Measurements from ENCODE around the gene ACSM3. TPM values are rescaled to one million over a fixed set of nuclear protein-coding genes. Genes with fewer than 3 reads are reported as not detected.

Gene ACSM3
- total and polyA plus RNA-seq, 2 experiments from 2014 or later = 0.65 to 1.7 TPM

DNA sequence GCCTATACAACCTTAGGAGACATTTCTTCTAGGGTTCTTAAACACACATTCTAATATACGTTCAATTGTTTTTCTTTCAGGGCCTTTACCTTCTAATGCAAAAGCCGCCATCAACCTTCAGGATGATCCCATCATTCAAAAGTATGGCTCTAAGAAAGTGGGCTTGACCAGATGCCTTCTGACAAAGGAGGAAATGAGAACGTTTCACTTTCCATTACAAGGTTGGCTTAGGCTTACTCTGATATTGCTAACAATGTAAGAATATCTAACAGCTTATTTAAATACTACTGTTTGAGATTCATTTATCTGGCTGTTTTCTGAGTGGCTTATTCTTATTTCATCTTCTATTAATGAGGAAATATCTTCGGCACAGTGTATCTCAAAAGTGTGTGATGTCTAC is 57.9 kb downstream of the ACSM3 start:
- H3K36me3 ChIP-seq (ENCODE audit: low read depth) = no peaks in the 10 kb centered on the region; the same call in 1 of the 2 replicates
- no peak for DNase-seq
- in situ Hi-C loops (cut with MboI) = no loop called here
- no peaks in the 10 kb centered on the region for H3F3A ChIP-seq (ENCODE audit: insufficient read depth)
- H3K4me3 ChIP-seq = no peak overlapping the region
- H2AFZ ChIP-seq = no peak overlapping the region
- no peak overlapping the region for H3K9ac ChIP-seq
- no peaks in the 10 kb centered on the region for H3K9me3 ChIP-seq (ENCODE audit: low read depth)
- H3K4me2 ChIP-seq (ENCODE audit: unreplicated experiment) = no peak overlapping the region
- H4K20me1 ChIP-seq (ENCODE audit: insufficient read depth) = no peaks in the 10 kb centered on the region
- H3K4me1 ChIP-seq (ENCODE audit: insufficient read depth) = no peaks in the 10 kb centered on the region
- no peaks in the 10 kb centered on the region for H3K79me2 ChIP-seq (ENCODE audit: insufficient read depth)
- 83 to 88% methylated on average over 4 of the region's 4 CpGs for WGBS, 2 experiments (ENCODE audit: low coverage in 1 of 2, low lambda C conversion rate in 2 of 2, missing lambda C conversion rate in 2 of 2)
- no peak for TF ChIP-seq EZH2phosphoT487 (IDR thresholded peaks at IDR 0.05; ENCODE audit: insufficient read depth, low read depth)
- no peaks in the 10 kb centered on the region for H3K27me3 ChIP-seq (replicated peaks; ENCODE audit: insufficient read depth)
- H3K27ac ChIP-seq = no peak overlapping the region
- H3K9me2 ChIP-seq (ENCODE audit: insufficient read depth) = no peaks in the 10 kb centered on the region

DNA sequence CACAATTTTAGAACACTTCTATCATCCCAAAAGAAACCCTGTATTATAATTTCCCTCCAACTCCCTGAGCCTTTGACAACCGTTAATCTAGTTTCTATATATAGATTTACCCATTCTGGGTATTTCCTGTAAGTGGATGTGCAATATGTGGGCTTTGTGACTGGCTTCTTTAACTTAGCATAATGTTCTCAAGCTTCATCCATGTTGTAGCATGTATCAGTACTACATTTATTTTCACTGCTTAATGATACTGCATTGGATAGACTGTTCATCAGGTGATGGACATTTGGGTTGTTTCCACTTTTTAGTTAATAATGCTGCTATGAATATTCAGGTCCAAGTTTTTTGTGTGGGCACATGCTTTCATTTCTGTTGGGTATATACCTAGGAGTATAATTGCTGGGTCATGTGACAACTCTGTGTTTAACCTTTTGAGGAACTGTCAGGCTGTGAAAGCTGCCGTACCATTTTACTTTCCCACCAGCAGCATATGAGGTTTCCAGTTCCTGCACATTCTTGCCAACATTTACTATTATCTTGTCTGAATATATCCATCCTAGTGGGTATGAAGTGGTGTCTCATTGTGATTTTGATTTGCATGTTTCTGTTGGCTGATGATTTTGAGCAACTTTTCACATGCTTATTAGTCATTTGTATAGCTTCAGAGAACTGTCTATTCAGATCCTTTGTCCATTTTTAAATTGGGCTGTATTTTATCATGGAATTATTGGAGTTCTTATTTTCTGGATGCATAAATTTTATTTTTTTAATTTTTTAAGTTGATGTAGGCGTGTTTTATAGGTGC is 58.9 kb downstream of the ACSM3 start:
- Histone ChIP-seq H3K36me3 (ENCODE audit: low read depth) (peaks cover 7% of the 10 kb centered on the region; the same call in 1 of the 2 replicates), H3K27ac (no peak overlapping the region), H4K20me1 (ENCODE audit: insufficient read depth) (no peaks in the 10 kb centered on the region), H3F3A (ENCODE audit: insufficient read depth) (no peaks in the 10 kb centered on the region), H3K4me3 (no peak overlapping the region), H2AFZ (no peak overlapping the region), H3K4me1 (ENCODE audit: insufficient read depth) (no peaks in the 10 kb centered on the region), H3K9me2 (ENCODE audit: insufficient read depth) (no peaks in the 10 kb centered on the region), H3K27me3 (replicated peaks; ENCODE audit: insufficient read depth) (no peaks in the 10 kb centered on the region), H3K79me2 (ENCODE audit: insufficient read depth) (no peaks in the 10 kb centered on the region), H3K9ac (no peak overlapping the region), H3K9me3 (ENCODE audit: low read depth) (no peaks in the 10 kb centered on the region), H3K4me2 (ENCODE audit: unreplicated experiment) (no peak overlapping the region)
- no peak for DNase-seq
- in situ Hi-C loops (cut with MboI) = no loop called here
- 99% methylated on average over 3 of the region's 3 CpGs for WGBS, 2 experiments (ENCODE audit: low coverage in 1 of 2, low lambda C conversion rate in 2 of 2, missing lambda C conversion rate in 2 of 2)
- TF ChIP-seq EZH2phosphoT487 (IDR thresholded peaks at IDR 0.05; ENCODE audit: insufficient read depth, low read depth) (no peak), EZH2 (IDR thresholded peaks at IDR 0.05; ENCODE audit: insufficient read depth, poor library complexity, severe bottlenecking) (no peak)

DNA sequence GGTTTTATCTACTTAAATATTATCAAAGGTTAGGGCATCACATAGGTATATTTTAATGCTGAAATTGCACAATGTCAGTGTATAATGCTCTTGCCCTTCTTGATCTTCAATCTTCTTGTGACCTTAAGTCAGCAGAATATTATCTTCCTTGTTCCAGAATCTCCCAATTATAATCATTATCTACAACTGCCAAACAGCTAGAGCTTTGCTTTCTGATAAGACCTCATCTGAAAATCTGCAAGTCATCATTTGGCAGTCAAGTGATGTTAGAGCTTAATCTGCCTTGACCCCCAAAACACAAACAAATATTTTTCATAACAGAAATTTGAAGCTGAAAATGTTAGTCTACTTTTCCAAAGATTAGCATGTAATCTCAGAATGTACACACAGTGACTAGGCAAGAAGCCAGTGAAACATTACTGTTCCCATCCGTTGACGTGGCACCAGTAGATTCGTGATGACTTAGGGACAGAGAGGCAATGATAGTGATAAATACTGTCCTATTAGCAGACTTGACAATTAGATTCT is 62.3 kb downstream of the ACSM3 start:
- peaks cover 12% of the 10 kb centered on the region; the same call in 1 of the 2 replicates for H3K36me3 ChIP-seq (ENCODE audit: low read depth)
- no peak overlapping the region for H3K4me2 ChIP-seq (ENCODE audit: unreplicated experiment)
- H3K27me3 ChIP-seq (replicated peaks; ENCODE audit: insufficient read depth) = no peaks in the 10 kb centered on the region
- in situ Hi-C loops (cut with MboI) = no loop called here
- no peak overlapping the region for H3K4me3 ChIP-seq
- H3F3A ChIP-seq (ENCODE audit: insufficient read depth) = no peaks in the 10 kb centered on the region
- DNase-seq = no peak
- WGBS, 2 experiments (ENCODE audit: low coverage in 1 of 2, low lambda C conversion rate in 2 of 2, missing lambda C conversion rate in 2 of 2) = 96 to 98% methylated on average over 3 of the region's 3 CpGs
- no peaks in the 10 kb centered on the region for H3K79me2 ChIP-seq (ENCODE audit: insufficient read depth)
- no peak overlapping the region for H2AFZ ChIP-seq
- no peak for TF ChIP-seq EZH2 (IDR thresholded peaks at IDR 0.05; ENCODE audit: insufficient read depth, poor library complexity, severe bottlenecking)
- no peak for TF ChIP-seq EZH2phosphoT487 (IDR thresholded peaks at IDR 0.05; ENCODE audit: insufficient read depth, low read depth)
- no peak overlapping the region for H3K9ac ChIP-seq
- no peak overlapping the region for H3K27ac ChIP-seq
- no peaks in the 10 kb centered on the region for H4K20me1 ChIP-seq (ENCODE audit: insufficient read depth)
- H3K9me2 ChIP-seq (ENCODE audit: insufficient read depth) = no peaks in the 10 kb centered on the region
- H3K9me3 ChIP-seq (ENCODE audit: low read depth) = no peaks in the 10 kb centered on the region
- no peaks in the 10 kb centered on the region for H3K4me1 ChIP-seq (ENCODE audit: insufficient read depth)

DNA sequence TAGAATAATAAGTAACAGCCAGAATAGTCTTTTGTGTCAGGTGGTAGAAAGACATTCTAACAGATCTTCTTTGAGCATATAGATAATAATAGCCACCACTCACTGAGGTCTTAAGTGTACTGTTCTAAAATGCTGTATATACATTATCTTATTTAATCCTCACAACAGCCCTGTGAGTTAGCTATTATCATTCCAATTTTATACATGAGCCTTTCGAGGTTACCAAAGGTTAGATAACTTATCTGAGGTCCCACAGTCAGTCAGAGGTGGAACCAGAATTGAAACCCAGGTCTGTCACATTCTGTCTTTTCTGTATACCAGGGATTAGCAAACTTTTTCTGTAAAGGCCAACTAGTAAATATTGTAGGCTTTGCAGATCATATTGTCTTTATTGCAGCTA is 65.7 kb downstream of the ACSM3 start:
- H3K27ac ChIP-seq = no peak overlapping the region
- H3K27me3 ChIP-seq (replicated peaks; ENCODE audit: insufficient read depth) = no peaks in the 10 kb centered on the region
- no peak for TF ChIP-seq EZH2phosphoT487 (IDR thresholded peaks at IDR 0.05; ENCODE audit: insufficient read depth, low read depth)
- TF ChIP-seq EZH2 (IDR thresholded peaks at IDR 0.05; ENCODE audit: insufficient read depth, poor library complexity, severe bottlenecking) = no peak
- H3K9me2 ChIP-seq (ENCODE audit: insufficient read depth) = no peaks in the 10 kb centered on the region
- 94 to 97% methylated on average over 1 of the region's 1 CpG for WGBS, 2 experiments (ENCODE audit: low coverage in 1 of 2, low lambda C conversion rate in 2 of 2, missing lambda C conversion rate in 2 of 2)
- no peak overlapping the region for H3K4me3 ChIP-seq
- no peaks in the 10 kb centered on the region for H3K9me3 ChIP-seq (ENCODE audit: low read depth)
- no peaks in the 10 kb centered on the region for H3F3A ChIP-seq (ENCODE audit: insufficient read depth)
- no peak for DNase-seq
- H3K9ac ChIP-seq = no peak overlapping the region
- no peak overlapping the region for H3K4me2 ChIP-seq (ENCODE audit: unreplicated experiment)
- H3K79me2 ChIP-seq (ENCODE audit: insufficient read depth) = no peaks in the 10 kb centered on the region
- H4K20me1 ChIP-seq (ENCODE audit: insufficient read depth) = no peaks in the 10 kb centered on the region
- H3K4me1 ChIP-seq (ENCODE audit: insufficient read depth) = peaks cover 8% of the 10 kb centered on the region; the same call in 1 of the 2 replicates
- in situ Hi-C loops (cut with MboI) = no loop called here
- no peak overlapping the region for H2AFZ ChIP-seq
- 0 out of 2 replicates have a peak, but pooled peaks cover 12% of the 10 kb centered on the region for H3K36me3 ChIP-seq (ENCODE audit: low read depth)
